Activated CD8-positive, alpha-beta memory T cell treated with anti-CD3 and anti-CD28 coated beads, Interleukin-2, amount 50 U/mL, for 48 hours (primary cell): ENCODE results near the gene CD63.
A peak's percentile ranks its signal among the peaks of the same experiment; 100 is the strongest.

Experiments used
- DNase-seq: peaks from one replicate; pipeline ENCODE4 v3.0.0-alpha.2; 2020

CD63 gene

DNA sequence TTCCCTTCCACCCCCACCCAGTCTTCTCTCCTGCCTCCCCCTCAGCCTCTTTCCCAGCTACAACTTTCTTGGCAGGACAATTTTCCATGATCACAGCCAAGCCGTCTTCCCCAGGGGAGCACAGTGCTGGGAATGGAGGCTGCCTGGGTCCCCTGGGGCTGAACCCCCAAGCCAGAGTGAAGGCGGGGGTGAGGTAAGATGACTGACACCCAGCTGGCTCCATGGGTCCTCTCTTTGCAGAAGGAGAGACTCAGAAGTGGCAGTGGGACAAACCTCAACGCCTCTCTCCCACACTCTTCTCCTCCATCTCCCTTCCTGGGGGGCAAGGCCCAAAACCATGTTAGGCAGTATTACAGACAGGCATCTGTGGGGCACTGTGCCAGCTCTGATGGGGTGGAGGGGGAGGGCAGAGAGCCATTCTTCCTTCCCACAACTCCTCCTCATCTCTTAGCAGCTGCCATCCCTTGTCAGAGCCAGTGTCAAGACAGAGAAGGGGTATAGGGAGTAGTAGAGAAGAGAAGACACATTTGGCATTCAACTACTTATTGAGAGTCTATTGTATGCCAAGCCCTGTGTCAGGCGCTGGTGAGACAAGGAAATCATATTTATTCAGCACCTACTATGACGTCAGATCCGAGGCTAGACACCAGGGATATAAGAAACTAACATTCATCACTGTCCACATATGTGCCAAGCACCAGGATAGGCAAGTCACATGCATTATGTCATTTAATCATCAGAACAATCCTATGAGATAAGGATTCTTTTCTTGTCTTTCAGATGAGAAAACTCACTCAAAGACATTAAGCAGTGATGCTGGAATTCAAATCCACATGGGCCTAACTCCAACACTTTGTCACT lies 24.7 kb downstream of the CD63 start:
- no peak for DNase-seq

DNA sequence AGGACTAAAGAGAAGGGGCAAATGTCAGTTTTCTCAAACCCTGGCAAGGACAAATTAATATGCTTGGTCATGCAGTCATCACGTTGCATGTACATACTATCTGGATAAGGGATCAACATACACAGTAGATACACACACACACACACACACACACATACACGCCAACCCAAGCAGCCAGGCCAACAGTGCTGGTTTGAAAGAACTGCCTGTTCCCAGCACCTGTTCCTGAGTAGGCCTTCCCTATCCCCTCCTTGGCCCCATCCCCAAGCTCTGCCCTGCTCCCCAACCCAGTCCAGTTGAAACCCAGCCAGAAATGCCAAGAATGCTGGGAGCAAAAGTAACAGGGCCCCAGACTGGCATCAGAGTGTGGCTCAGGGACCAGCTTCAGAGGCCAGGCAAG lies 25.5 kb downstream of the CD63 start:
- DNase-seq, result no peak

DNA sequence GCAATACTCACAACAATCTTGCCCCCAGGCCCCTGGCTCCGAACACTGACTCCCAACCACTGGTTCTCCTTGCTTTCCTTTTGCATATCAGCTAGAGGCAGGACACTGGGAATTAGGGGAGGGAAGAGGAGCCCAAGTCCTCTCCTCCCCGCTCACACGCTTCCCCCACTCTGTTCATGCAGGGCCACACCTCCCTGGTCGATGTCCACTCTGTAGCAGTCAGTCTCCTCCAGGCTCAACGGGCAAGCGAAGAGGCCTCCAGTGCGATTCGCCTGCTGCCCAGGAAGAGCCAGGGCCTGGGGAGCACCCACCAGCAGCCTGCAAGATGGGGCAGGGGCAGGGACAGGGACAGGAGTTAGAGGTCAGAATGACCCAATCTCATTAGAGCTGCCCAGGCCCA lies 25.9 kb downstream of the CD63 start:
- no peak for DNase-seq

DNA sequence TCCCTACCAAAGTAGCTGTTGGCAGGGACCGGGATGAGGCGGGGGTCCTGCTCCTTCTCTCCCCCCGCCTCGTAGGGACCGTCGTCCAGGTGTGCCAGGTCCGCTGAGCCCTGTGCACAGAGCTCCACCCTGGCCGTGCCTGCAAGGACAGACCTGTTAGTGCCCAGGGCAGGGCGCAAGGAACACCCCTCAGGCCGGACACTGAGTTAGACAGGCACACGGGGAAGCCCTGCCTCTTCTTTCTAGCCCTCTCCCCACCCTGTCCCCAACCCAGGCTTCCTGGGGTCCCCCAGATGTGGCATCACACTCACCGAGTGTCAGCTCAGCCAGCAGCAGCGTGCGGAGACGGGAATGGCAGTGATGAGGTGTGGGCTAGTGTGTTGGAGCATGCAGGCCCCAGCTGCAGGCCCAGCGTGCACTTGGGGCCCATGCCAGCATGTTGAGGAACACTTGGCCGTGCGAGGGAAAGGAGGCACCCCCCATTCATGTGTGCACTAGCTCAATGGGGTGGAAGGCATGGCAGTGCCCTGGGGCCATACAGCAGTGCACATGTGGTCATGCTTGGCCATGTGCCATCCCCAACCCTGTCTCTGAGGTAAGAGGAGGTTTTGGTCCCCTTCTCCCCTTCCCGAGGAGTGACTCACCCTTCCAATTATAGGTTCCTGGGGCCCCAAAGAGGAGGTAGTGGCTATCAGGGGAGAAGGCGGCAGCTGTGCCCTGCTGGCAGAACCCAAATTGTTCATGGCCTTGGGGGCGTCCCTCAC lies 28.4 kb downstream of the CD63 start:
- DNase-seq, result no peak

DNA sequence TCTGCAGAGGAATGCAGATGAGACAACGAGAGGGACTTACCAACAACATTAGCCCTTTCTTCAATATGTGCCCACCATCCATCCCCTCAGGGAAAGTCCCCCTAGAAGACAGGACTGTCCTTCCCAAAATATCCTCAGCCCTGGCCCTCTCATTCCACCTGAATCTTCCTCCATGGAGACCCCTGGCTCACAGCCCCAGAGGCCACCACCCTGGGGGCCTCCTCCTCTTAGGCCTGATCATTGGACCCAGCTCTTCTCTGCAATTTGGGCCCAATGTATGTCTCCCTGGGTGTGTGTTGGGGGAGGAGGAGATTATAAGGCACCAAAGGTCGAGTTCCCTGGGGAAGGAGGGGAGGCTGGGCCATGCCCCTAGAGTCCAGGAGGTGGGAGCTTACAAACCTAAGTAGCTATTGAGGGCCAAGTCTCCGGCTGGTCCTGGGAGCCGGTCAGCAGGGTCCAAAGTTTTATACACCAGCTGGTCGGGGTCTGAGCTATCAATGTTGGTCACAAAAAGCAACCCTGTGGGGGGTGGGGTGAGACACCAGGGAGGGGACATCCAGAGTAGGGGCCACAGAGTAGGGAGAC lies 29.2 kb downstream of the CD63 start:
- DNase-seq, result no peak

- DNase-seq, result no peak
Measured at GRCh38 chr12:55698965-55699364, 29.8 kb downstream of the CD63 start.

DNA sequence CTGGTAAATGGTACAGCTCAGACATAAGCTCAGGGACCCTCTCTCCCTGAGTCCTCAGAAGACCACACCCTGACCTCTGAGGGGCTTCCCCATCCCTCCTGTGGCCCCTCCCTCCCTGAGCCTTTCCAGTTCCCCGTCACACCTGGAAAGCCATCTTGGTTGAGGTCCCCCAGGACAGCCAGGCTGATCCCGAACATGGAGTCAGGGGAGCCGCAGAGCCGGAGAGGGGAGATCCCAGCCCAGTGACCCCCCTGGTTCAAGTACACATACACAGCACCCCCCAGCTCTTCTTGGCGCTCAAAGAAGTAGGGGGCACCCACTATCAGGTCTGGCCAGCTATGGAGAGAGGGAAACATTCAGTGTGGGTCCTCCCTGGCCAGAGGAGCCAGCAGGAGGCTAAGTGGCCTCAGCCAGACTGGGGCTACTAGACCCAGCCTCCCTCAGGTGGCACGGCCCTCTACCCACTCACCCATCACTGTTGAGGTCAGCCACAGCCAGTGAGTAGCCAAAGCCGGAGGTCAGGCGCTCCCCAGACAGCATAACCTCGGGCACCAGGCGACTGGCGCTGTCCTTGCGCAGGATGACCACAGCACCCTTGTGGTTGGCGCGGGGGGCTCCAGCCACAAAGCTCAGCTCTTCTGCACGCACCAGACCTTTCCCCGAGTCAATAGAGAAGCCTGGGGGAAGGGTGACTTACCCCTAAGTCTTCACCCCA lies 30.4 kb downstream of the CD63 start:
- no peak for DNase-seq

DNA sequence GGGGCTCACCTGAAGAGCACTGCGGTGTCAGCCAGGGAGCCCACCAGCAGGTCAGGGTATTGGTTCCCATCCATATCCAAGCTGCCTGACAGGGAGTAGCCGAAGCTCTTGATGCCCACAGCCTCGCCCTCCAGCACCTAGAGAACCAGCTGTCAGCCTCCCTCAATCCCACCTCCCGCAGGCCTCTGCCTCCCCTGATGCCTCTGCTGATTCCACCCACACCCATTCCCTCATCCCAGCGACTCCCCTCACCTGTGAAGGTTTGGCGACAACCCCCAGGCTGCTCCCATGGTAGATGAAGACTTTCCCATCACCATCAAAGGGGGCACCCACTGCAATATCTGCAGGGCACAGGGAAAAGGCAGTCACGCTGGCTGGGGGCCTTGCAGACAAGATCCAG lies 31.1 kb downstream of the CD63 start:
- no peak for DNase-seq

DNA sequence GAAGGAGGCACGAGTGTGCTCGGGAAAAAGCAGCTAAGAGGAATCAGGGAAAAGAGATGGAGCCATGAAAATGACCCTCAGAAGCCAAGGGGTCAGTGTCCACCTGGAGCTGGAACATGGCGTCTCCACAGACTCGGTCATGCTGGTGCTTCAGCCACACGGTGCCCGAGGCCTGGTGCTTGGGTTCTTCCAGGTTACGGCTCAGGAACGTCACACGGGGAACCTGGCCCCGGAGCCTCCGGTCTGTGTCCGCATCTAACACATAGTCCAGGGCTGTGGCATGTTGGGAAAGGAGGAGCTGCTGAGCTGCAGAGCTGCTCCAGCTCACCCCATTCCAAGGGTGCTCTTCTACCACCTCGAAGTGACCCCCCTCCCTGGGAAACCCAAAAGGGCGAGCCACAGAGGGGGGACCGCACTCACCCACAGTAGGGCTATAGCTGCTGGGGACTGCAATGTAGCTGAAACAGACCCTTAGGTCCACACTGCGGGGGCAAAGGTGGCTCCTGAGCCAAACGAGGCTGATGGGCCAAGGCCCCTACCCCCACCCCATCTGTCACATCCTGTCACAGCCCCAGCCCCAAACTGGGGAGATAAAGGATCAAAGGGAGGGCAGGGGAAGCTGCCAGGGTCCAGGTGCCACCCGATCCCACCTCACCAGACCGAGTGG lies 31.9 kb downstream of the CD63 start:
- DNase-seq, result peak; percentile 39

- no peak for DNase-seq
Measured at GRCh38 chr12:55696141-55696540, 32.7 kb downstream of the CD63 start.

GRCh38 chr12:55695349-55695748 lies 33.5 kb downstream of the CD63 start:
- peak; percentile 20 for DNase-seq

GRCh38 chr12:55694651-55695050 lies 34.2 kb downstream of the CD63 start:
- no peak for DNase-seq

GRCh38 chr12:55694188-55694515 lies 34.7 kb downstream of the CD63 start:
- no peak for DNase-seq

DNA sequence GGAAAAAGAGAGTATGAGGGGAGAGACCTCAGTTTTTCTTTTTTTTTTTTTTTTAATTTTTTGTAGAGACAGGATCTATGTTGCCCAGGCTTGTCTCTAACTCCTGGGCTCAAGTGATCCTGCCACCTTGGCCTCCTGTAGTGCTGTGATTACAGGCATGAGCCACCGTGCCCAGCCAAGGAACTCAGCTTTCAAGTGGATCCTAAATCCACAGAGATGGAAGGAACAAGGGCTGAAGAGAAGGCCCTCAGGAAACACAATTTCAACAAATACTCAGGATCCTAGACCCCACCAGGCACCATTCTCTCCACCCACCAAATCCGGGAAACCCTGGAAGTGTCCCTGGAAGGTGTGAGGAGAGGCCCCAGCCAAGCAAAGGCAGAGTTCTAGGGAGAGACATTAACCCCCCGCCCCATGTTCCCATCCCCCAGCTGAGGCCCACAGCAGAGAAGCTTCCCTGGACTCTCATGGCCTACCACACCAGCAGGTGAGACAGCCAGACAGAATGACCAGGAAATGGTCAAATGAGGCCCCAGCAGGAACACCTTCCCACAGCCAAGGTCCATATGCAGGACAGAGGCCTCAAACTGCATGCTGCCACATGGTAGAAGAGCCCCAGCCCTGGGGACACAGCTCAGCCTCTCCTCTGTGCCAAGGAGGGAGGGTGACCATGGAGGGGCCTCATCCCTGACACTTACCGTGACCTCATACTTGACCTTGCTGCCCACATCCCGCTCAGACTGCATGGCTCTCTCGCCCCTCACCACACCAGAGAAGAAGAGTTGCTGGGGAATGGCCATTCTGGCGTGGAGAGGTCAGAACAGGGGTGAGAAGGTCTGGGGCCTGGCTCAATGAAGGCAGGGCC lies 35.3 kb downstream of the CD63 start:
- DNase-seq, result peak; percentile 37

DNA sequence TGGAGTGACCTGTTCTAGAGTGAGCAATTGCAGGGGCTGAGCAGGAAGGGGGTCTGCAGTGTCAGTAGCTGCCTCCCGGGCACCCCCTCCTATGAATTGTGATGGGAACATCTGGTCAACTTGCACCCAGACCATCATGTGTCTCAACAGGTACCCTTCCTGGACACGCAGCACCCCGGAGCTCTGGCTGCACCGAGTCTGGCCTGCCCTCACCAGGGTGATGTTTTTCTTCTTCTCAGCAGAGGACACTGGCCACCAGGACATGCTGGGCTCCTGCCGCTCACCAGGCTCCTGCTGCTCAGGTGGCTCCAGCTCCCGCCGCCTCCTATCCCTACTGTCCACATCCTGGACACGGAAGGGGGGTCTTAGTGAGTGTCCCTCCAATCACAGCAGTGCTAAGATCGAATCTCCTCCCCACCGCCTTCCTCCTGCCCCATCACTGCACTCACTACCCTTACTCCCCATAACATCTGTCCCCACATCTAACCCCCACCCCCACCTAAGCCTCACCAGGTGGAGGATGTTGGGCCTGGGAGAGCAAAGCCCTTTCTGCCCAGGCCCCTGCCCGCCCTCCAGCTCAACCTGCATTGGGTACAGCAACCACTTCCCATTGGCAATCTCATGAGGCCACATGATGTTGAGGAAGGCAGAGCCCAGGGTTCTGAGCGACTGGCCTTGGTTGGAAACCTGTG lies 36.0 kb downstream of the CD63 start:
- peak; percentile 28 for DNase-seq

GRCh38 chr12:55688716-55689655 lies 39.8 kb downstream of the CD63 start:
- no peak for DNase-seq

DNA sequence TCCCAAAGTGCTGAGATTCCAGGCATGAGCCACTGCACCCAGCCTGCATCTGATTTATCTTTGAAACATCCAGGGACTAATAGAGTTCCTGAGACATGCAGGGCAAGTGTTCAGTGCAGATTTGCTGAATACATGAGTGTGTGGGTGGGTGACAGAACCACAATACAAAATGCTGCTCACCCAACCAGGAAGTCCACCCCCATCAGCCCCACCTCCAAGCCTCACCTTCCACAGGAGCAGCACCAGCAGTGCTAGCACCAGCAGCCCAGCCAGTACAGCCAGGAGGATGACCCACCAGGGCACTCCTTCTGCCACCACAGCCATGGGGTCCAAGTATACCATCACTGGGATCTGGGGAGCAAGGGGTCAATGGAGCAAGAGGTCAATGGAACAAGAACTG lies 41.1 kb downstream of the CD63 start:
- DNase-seq, result no peak

DNA sequence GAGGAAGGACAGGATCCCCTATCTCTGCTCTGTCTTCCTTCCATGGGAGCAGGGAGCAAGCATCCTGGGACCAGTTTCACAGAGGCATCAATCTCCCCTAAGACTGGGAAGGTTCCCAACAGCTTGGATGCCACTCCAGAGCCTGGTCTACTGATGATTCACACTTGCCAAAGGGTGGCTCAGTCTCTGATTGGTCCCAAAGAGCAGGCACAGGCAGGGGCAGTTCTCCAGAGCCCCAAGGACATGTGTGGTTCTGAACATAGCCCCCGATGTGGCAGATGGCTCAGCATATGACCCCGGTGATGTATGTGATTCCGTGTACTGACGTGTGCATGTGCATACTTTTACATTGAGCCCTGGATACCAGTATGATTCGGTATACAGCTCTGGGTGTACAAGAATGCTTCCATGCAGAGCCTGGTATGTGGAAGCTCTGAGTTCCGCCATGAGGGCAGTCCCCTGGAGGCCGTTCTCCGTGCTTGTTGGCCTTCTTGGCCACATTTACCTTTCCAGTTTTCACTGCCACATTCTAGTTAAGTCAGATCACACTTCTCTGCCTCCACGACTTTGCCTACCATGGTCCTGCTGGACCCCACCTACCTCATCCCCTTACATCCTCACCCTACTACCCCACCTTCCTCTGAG lies 42.3 kb downstream of the CD63 start:
- no peak for DNase-seq

DNA sequence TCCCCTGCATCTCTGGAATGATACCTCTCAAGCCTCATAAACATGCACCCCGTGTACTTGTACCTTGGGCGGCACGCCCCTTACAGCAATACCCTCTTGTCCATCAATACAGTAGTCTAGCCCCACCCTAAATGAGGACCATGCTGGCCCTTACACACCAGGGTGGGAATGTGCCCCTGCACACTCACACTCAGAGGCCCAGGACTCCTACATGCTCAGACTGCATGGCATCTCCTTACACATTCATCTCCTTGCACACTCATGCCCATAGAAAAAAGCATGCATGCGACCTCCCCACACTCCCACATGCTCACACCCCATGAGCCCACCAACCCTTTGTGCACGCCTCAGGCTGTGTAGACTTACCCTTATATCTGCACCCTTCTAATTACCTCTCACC lies 43.1 kb downstream of the CD63 start:
- no peak for DNase-seq
